ENCODE results near the gene HCFC1R1.
"Not testable (repeated sequence)": the region's sequence is repeated elsewhere in the genome, so short reads cannot be mapped to it uniquely, and the experiment has no call there.

Gene HCFC1R1

GRCh38 chr16:3057181-3058138 is 33.7 kb upstream of the HCFC1R1 start:
- no peak for DNase-seq

GRCh38 chr16:3056336-3057180 is 32.8 kb upstream of the HCFC1R1 start:
- no peak for DNase-seq

- DNase-seq = not testable (repeated sequence)
These were observed 32.0 kb upstream of the HCFC1R1 start for GRCh38 chr16:3055734-3056115.

- no peak for DNase-seq
These were observed 31.4 kb upstream of the HCFC1R1 start for GRCh38 chr16:3054965-3055733.

GRCh38 chr16:3053330-3053710 is 29.6 kb upstream of the HCFC1R1 start:
- peak in 1 of 2 experiments; percentile 55 for DNase-seq

- DNase-seq = peak in 1 of 2 experiments; percentile 62
These were observed 29.0 kb upstream of the HCFC1R1 start for GRCh38 chr16:3052571-3053329.

- peak in 1 of 2 experiments; percentile 43 for DNase-seq
These were observed 27.8 kb upstream of the HCFC1R1 start for GRCh38 chr16:3051494-3051893.

GRCh38 chr16:3051009-3051408 is 27.3 kb upstream of the HCFC1R1 start:
- DNase-seq = no peak

GRCh38 chr16:3050487-3050886 is 26.7 kb upstream of the HCFC1R1 start:
- no peak for DNase-seq

- no peak for DNase-seq
These were observed 26.3 kb upstream of the HCFC1R1 start for GRCh38 chr16:3049921-3050481.

- no peak for DNase-seq
These were observed 23.6 kb upstream of the HCFC1R1 start for GRCh38 chr16:3047387-3047720.

- peak in 1 of 2 experiments; percentile 46 for DNase-seq
These were observed 23.1 kb upstream of the HCFC1R1 start for GRCh38 chr16:3046641-3047386.

- DNase-seq = peak in 1 of 2 experiments; percentile 52
These were observed 22.3 kb upstream of the HCFC1R1 start, which contains the start of gene MMP25 for GRCh38 chr16:3045758-3046640. Gene MMP25 (plus strand): TSS chr16:3046561. CDS start chr16:3046918, 357 bp downstream.

GRCh38 chr16:3044708-3045107 is 21.0 kb upstream of the HCFC1R1 start:
- no peak for DNase-seq

GRCh38 chr16:3042376-3042775 is 18.6 kb upstream of the HCFC1R1 start:
- no peak for DNase-seq

- DNase-seq = no peak
These were observed 15.2 kb upstream of the HCFC1R1 start for GRCh38 chr16:3038896-3039295.

- no peak for DNase-seq
These were observed 14.5 kb upstream of the HCFC1R1 start for GRCh38 chr16:3038256-3038655.

GRCh38 chr16:3036726-3037315 is 13.1 kb upstream of the HCFC1R1 start, which contains the start of gene BICDL2:
Gene BICDL2 (minus strand): TSS chr16:3036944. CDS start chr16:3035496, 1,448 bp downstream.
- no peak for DNase-seq

GRCh38 chr16:3035972-3036725 is 12.4 kb upstream of the HCFC1R1 start:
- no peak for DNase-seq
